ENCODE results near the gene CNTNAP2.

GRCh38 chr7:146768957-146769356 is 652.4 kb downstream of the CNTNAP2 start:
- TF ChIP-seq CTCF (IDR thresholded peaks at IDR 0.05; ENCODE audit: borderline replicate concordance, extremely low read depth, low read length, poor library complexity, severe bottlenecking): no peak
- TF ChIP-seq EZH2 (IDR thresholded peaks at IDR 0.05; ENCODE audit: borderline replicate concordance, low read depth, low read length, severe bottlenecking): no peak
